Caco-2 (cell line): ENCODE measurements around the gene VIPR2. TPM values are rescaled to one million over a fixed set of nuclear protein-coding genes. Genes with fewer than 3 reads are reported as not detected.

Experiments used
- BruUV-seq: library from RNA; stranded (reverse); fragments of 400-500 nt; replicated peaks from 2 replicates; lab custom pipeline; 2021; lab: Mats Ljungman, UMichigan
- CTCF ChIA-PET: fragments of 300-600 bp; sonication (Branson Sonifier 250); formaldehyde crosslinking; loops from one replicate; lab custom pipeline; 2022; ENCODE audit warnings: antibody characterized with exemption; lab: Charles Lee
- POLR2A ChIA-PET: fragments of 300-600 bp; sonication (Branson Sonifier 250); formaldehyde crosslinking; loops from one replicate; lab custom pipeline; 2022; ENCODE audit warnings: antibody characterized with exemption; lab: Charles Lee
- DNase-seq, 2 experiments: peaks; one replicate each; pipeline versions ENCODE4 v3.0.0 to v3.0.0-alpha.2; 2020 to 2022
- H3K27me3 ChIP-seq: replicated peaks from 2 replicates; pipeline ENCODE4 v1.6.0; 2011; ENCODE audit warnings: low read length; ENCODE audit not compliant: control insufficient read depth, insufficient read depth
- H3K36me3 ChIP-seq: 2 replicates; pipeline ENCODE4 v1.5.1; 2011; ENCODE audit warnings: low read length; ENCODE audit not compliant: control insufficient read depth, insufficient read depth
- H3K4me1 ChIP-seq: fragments of 250-450 bp; sonication (Bioruptor Pico); 2 replicates; pipeline ENCODE4 v1.5.1; 2020; ENCODE audit warnings: mild to moderate bottlenecking
- H3K4me3 ChIP-seq: 2 replicates; pipeline ENCODE4 v1.5.1; 2011; ENCODE audit warnings: low read depth, mild to moderate bottlenecking, control low read depth, low read length
- H3K9me3 ChIP-seq: fragments of 250-450 bp; sonication (Bioruptor Pico); 2 replicates; pipeline ENCODE4 v1.5.1; 2020; ENCODE audit warnings: mild to moderate bottlenecking, moderate library complexity
- H3K27ac Mint-ChIP-seq: one replicate; pipeline ENCODE4 v1.8.0; 2022; ENCODE audit warnings: mixed read lengths; ENCODE audit not compliant: unreplicated experiment
- H3K27me3 Mint-ChIP-seq: one replicate; pipeline ENCODE4 v1.8.0; 2022; ENCODE audit warnings: mixed read lengths; ENCODE audit not compliant: insufficient read depth, unreplicated experiment
- H3K36me3 Mint-ChIP-seq: one replicate; pipeline ENCODE4 v1.8.0; 2022; ENCODE audit warnings: mild to moderate bottlenecking, mixed read lengths; ENCODE audit not compliant: insufficient read depth, unreplicated experiment
- H3K4me1 Mint-ChIP-seq: one replicate; pipeline ENCODE4 v1.8.0; 2022; ENCODE audit warnings: low read depth, mixed read lengths; ENCODE audit not compliant: unreplicated experiment
- H3K4me3 Mint-ChIP-seq: one replicate; pipeline ENCODE4 v1.8.0; 2022; ENCODE audit warnings: mild to moderate bottlenecking, moderate library complexity, mixed read lengths; ENCODE audit not compliant: unreplicated experiment
- H3K9me3 Mint-ChIP-seq: one replicate; pipeline ENCODE4 v1.8.0; 2022; ENCODE audit warnings: mixed read lengths; ENCODE audit not compliant: unreplicated experiment
- intact Hi-C: fragments of 100-400 bp; cut with micrococcal nuclease; formaldehyde crosslinking; loops from one replicate; pipeline ENCODE4 v1.10.0; 2022; ENCODE audit not compliant: unreplicated experiment
- total RNA-seq: library from RNA; stranded (reverse); gene quantifications from 2 replicates; pipeline ENCODE4 v1.2.3, GENCODE V29; 2022
- TF ChIP-seq, protein P1 (sequence below), 2 experiments: fragments of 200-600 bp in 1 of 2; IDR thresholded peaks; 1 replicate in 1 of 2; 2 replicates in 1 of 2; pipeline versions ENCODE4 v1.5.1 to v1.8.0; 2011 to 2022; ENCODE audit warnings: antibody characterized with exemption in 1 of 2, control low read depth in 1 of 2, inconsistent platforms in 1 of 2, low read depth in 1 of 2, low read length in 1 of 2, mild to moderate bottlenecking in 1 of 2, moderate library complexity in 1 of 2; ENCODE audit not compliant: insufficient read depth in 1 of 2, severe bottlenecking in 1 of 2, unreplicated experiment in 1 of 2

The VIPR2 gene
- total RNA-seq, 1 experiment from 2014 or later: not detected

GRCh38 chr7:159097661-159098423 is 46.8 kb downstream of the VIPR2 start:
- H3K4me3 Mint-ChIP-seq: no peak overlapping the region
- Histone ChIP-seq H3K9me3 (no peaks in the 10 kb centered on the region), H3K36me3 (no peaks in the 10 kb centered on the region), H3K4me3 (no peak overlapping the region), H3K27me3 (no peaks in the 10 kb centered on the region), H3K4me1 (no peaks in the 10 kb centered on the region)
- peak in 1 of 2 experiments; percentile 17 for DNase-seq
- H3K27ac Mint-ChIP-seq: no peak overlapping the region
- H3K27me3 Mint-ChIP-seq: peaks cover 4% of the 10 kb centered on the region
- no peaks in the 10 kb centered on the region for H3K4me1 Mint-ChIP-seq
- intact Hi-C loops: no loop called here
- ChIA-PET POLR2A (no interaction called here), CTCF (no interaction called here)
- TF ChIP-seq, protein P1, sequence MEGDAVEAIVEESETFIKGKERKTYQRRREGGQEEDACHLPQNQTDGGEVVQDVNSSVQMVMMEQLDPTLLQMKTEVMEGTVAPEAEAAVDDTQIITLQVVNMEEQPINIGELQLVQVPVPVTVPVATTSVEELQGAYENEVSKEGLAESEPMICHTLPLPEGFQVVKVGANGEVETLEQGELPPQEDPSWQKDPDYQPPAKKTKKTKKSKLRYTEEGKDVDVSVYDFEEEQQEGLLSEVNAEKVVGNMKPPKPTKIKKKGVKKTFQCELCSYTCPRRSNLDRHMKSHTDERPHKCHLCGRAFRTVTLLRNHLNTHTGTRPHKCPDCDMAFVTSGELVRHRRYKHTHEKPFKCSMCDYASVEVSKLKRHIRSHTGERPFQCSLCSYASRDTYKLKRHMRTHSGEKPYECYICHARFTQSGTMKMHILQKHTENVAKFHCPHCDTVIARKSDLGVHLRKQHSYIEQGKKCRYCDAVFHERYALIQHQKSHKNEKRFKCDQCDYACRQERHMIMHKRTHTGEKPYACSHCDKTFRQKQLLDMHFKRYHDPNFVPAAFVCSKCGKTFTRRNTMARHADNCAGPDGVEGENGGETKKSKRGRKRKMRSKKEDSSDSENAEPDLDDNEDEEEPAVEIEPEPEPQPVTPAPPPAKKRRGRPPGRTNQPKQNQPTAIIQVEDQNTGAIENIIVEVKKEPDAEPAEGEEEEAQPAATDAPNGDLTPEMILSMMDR (IDR thresholded peaks at IDR 0.05; ENCODE audit: insufficient read depth in 1 of 2, low read depth in 1 of 2, low read length in 1 of 2, severe bottlenecking in 1 of 2, unreplicated experiment in 1 of 2): no peak
- H3K9me3 Mint-ChIP-seq: peaks cover 20% of the 10 kb centered on the region
- H3K36me3 Mint-ChIP-seq: peaks cover 4% of the 10 kb centered on the region
- BruUV-seq: no TSS peak

DNA sequence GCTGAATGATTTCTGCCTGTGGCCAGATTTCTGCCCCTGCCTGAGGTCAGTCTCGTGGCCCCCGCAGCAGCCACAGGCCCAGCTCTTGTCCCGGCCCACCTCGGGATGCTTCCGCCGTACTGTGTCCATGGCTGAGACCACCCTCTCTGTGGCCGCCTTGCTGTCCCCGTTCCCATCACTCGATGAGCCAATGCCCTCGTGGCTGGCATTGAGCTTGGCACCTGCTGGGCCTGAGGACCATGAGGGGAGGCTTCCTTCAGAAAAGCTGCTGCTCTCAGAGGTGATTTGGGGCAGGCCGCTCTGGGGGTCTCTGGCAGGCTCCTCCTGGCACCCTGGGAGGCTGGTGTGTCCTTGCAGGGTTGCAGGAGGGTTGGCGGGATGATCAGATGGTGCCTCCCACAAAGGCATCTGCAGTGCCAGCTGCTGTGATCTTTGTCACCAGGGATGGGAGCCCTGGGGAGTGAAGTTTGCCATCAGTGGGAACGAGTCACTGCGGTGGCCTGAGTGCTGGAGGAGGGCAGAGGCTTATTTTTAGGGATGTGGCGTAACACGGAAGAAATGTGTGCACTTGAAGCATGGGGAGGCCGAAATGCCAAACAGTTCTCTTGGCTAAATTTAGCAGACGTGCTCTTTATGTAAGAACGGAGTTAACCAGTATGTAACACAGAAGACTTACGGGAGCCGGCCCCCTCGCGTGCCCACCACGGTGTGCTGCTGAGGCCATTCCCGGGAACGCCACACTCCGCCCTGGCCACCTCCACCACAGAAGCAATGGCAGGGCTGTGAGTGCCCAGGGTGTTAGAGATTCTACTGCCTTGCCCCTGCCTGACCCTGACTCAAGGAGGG is 47.7 kb downstream of the VIPR2 start:
- intact Hi-C loops: no loop called here
- Mint-ChIP-seq H3K4me1 (no peaks in the 10 kb centered on the region), H3K9me3 (peaks cover 14% of the 10 kb centered on the region), H3K36me3 (peaks cover 4% of the 10 kb centered on the region), H3K27me3 (peaks cover 4% of the 10 kb centered on the region), H3K4me3 (no peak overlapping the region), H3K27ac (no peak overlapping the region)
- no peaks in the 10 kb centered on the region for H3K36me3 ChIP-seq
- no TSS peak for BruUV-seq
- H3K27me3 ChIP-seq: no peaks in the 10 kb centered on the region
- TF ChIP-seq, protein P1 (IDR thresholded peaks at IDR 0.05; ENCODE audit: insufficient read depth in 1 of 2, low read depth in 1 of 2, low read length in 1 of 2, severe bottlenecking in 1 of 2, unreplicated experiment in 1 of 2): no peak
- H3K4me1 ChIP-seq: no peaks in the 10 kb centered on the region
- no peak overlapping the region for H3K4me3 ChIP-seq
- ChIA-PET POLR2A (no interaction called here), CTCF (no interaction called here)
- peak in 1 of 2 experiments; percentile 15 for DNase-seq
- H3K9me3 ChIP-seq: no peaks in the 10 kb centered on the region

DNA sequence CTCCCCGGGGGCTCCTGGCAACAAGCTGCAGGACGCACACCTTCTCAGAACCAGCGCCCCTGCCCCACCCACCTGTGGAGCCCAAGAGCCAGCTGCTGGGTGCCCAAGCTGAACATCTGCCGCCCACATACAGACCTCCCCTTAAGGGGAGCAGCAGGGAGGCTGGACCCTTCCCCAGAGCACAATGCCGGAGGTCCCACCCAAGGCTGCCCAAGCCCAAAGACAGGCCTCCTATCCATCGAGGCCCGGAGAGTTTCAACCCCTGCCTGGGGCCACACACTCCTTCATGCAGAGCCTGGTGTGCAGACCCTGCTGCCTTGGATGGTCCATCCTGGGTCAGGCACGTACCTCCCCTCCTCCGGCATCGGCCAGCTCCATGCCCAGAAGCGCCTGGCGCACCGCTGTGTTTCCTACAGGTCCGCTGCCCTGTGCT is 48.7 kb downstream of the VIPR2 start:
- CTCF ChIA-PET: no interaction called here

More for the DNA sequence above, 48.7 kb downstream of the VIPR2 start:
- Histone ChIP-seq H3K4me1 (no peaks in the 10 kb centered on the region), H3K36me3 (no peaks in the 10 kb centered on the region), H3K9me3 (no peaks in the 10 kb centered on the region), H3K27me3 (no peaks in the 10 kb centered on the region), H3K4me3 (no peak overlapping the region)
- Mint-ChIP-seq H3K27ac (no peak overlapping the region), H3K9me3 (peaks cover 4% of the 10 kb centered on the region), H3K4me1 (no peaks in the 10 kb centered on the region), H3K4me3 (no peak overlapping the region), H3K36me3 (peaks cover 4% of the 10 kb centered on the region), H3K27me3 (peaks cover 4% of the 10 kb centered on the region)
- intact Hi-C loops: no loop called here
- TF ChIP-seq, protein P1 (IDR thresholded peaks at IDR 0.05; ENCODE audit: insufficient read depth in 1 of 2, low read depth in 1 of 2, low read length in 1 of 2, severe bottlenecking in 1 of 2, unreplicated experiment in 1 of 2): no peak
- BruUV-seq: no TSS peak
- peak in 1 of 2 experiments; percentile 25 for DNase-seq
- POLR2A ChIA-PET: no interaction called here
